Ectodermal cell (in vitro differentiated cells): ENCODE data around the gene SPDEF.

Experiments
- H3K27ac ChIP-seq: 2 replicates; pipeline ENCODE4 v1.7.0; 2013; ENCODE audit warnings: mild to moderate bottlenecking, low read depth, low read length; ENCODE audit not compliant: insufficient read depth, poor library complexity, severe bottlenecking
- H3K27me3 ChIP-seq: 2 replicates; pipeline ENCODE4 v1.7.0; 2013; ENCODE audit warnings: mild to moderate bottlenecking, low read length; ENCODE audit not compliant: insufficient read depth, control insufficient read depth, poor library complexity, severe bottlenecking
- H3K36me3 ChIP-seq: one replicate; pipeline ENCODE4 v1.7.0; 2013; ENCODE audit warnings: low read length; ENCODE audit not compliant: control insufficient read depth, insufficient read depth
- H3K4me1 ChIP-seq: one replicate; pipeline ENCODE4 v1.7.0; 2013; ENCODE audit warnings: low read length; ENCODE audit not compliant: control insufficient read depth, insufficient read depth
- H3K4me3 ChIP-seq: 2 replicates; pipeline ENCODE4 v1.7.0; 2013; ENCODE audit warnings: low read depth, low read length, control low read depth; ENCODE audit not compliant: insufficient read depth
- H3K9me3 ChIP-seq: 2 replicates; pipeline ENCODE4 v1.7.0; 2013; ENCODE audit warnings: mild to moderate bottlenecking, low read length, moderate library complexity; ENCODE audit not compliant: control insufficient read depth
- WGBS, 2 experiments: methylation state at CpG; one replicate each; pipeline ENCODE4 v1.1.7; 2013; ENCODE audit warnings: missing lambda C conversion rate in 2 of 2; 5-methylcytosine and 5-hydroxymethylcytosine counted together

The SPDEF gene

DNA sequence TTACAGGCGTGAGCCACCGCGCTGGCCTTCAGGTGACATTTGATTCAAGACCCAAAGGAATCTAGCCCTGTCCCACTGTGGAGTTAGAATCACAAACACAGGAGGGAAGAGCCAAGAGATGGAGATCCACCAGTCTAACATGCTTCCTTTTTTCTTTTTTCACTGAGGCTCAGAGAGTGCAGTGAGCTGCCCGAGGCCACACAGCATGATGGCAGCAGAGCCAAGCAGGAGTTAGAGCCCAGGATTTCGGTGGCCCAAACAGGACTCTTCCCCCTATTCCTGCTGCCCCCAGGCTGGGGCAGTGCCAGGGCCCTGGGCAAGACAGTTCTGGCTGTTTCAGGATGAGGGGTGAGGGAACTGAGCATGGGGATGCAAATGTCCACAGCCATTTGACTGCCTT is 8.1 kb upstream of the SPDEF start:
- no peak overlapping the region for H3K4me3 ChIP-seq
- no peaks in the 10 kb centered on the region for H3K36me3 ChIP-seq
- peaks cover 26% of the 10 kb centered on the region for H3K4me1 ChIP-seq
- no peaks in the 10 kb centered on the region for H3K27me3 ChIP-seq
- H3K9me3 ChIP-seq = no peaks in the 10 kb centered on the region
- H3K27ac ChIP-seq = no peak overlapping the region
- WGBS, 2 experiments = 92 to 98% methylated on average over 5 of the region's 5 CpGs

DNA sequence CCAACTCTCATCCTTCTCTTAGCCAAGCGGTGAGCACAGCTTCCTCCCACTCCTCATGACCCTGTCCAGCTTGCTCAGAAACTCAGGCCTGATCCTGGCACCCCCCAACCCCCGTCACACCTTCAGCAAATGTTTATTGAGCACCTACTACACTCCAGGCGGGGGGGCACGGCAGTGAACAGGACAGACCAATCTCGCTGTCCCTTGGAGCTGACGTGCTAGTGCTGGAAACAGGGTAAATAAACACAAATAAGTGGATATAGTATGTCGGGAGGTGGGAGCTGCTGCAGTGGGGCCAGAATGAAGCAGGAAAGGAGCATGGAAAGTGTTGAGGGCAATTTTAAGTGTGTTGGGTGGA is 7.4 kb upstream of the SPDEF start:
- Histone ChIP-seq H3K4me3 (no peak overlapping the region), H3K4me1 (peaks cover 22% of the 10 kb centered on the region), H3K9me3 (no peaks in the 10 kb centered on the region), H3K27ac (no peak overlapping the region), H3K27me3 (no peaks in the 10 kb centered on the region), H3K36me3 (no peaks in the 10 kb centered on the region)
- WGBS, 2 experiments = 75% methylated on average over 7 of the region's 7 CpGs

DNA sequence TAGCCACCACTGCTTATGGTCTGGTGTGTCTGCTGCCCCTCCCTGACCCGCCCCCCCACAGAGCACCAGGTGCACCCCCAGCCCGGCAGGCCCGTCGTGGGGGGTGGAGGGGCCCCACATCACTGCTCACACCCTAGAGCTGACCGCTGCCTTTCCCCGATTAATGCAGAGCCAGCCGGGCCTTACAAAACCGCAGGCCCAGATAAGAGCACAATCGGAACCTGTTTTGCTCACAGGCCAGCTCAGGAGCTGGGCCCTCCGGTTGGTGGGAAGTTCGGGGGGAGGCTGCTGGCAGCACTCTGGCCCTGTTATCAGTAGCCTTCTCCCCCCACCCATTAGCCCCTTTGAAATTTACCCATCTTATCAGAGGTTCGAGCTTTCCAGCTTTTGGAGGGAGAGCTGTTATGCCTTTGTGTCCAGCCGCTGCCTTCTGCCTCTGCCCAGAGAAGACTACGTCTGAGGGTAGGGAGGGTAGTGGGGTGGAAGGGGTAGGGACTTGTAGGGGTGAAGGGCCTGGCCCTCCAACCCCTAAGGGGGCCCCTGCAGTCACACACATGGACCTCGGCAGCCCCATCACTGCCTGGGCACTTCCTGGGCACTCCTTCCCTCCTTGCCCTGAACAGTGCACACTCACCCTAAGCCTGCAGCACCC is 6.9 kb upstream of the SPDEF start:
- Histone ChIP-seq H3K9me3 (no peaks in the 10 kb centered on the region), H3K4me3 (no peak overlapping the region), H3K27ac (no peak overlapping the region), H3K27me3 (no peaks in the 10 kb centered on the region), H3K36me3 (no peaks in the 10 kb centered on the region), H3K4me1 (peaks cover 22% of the 10 kb centered on the region)
- 89 to 91% methylated on average over 15 of the region's 15 CpGs for WGBS, 2 experiments

DNA sequence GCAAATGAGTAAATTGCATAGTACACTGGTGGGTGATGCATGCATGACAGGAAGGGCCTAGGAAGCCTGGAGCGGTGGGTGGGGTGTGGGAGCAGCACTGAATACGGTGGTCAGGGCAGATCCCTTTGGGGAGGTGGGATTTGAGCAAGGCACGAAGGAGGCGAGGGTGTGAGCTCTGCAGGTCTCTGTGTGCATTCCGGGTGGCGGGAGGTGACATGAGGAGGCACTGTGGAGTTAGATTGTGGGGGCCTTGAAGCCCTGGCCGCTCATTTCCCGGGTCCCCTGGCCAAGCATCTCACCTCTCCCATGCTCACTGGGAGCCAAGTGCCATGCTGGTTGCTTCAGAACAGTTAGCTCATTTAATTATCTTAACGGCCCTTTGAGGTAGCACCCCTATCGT is 6.2 kb upstream of the SPDEF start:
- WGBS, 2 experiments = 93 to 94% methylated on average over 10 of the region's 10 CpGs
- peaks cover 19% of the 10 kb centered on the region for H3K4me1 ChIP-seq
- no peaks in the 10 kb centered on the region for H3K27me3 ChIP-seq
- H3K36me3 ChIP-seq = no peaks in the 10 kb centered on the region
- H3K9me3 ChIP-seq = no peaks in the 10 kb centered on the region
- no peak overlapping the region for H3K4me3 ChIP-seq
- H3K27ac ChIP-seq = no peak overlapping the region

DNA sequence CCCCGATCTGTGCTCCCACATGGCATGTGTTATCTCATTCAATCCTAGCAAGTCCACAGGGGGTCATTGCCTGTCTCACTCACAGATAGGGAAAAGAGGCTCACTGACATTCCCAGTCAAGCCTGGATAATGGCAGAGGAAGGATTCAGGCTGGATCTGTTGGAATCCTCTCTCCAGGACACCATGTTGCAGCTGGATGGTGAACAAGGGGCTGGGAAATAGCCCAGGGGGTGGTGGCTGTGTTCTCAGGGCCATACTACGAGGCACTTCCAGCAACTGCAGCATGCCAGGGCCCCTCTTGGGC is 5.0 kb upstream of the SPDEF start:
- Histone ChIP-seq H3K27ac (no peak overlapping the region), H3K9me3 (no peaks in the 10 kb centered on the region), H3K36me3 (no peaks in the 10 kb centered on the region), H3K4me1 (peaks cover 11% of the 10 kb centered on the region), H3K27me3 (no peaks in the 10 kb centered on the region), H3K4me3 (no peak overlapping the region)
- 72 to 73% methylated on average over 2 of the region's 2 CpGs for WGBS, 2 experiments

DNA sequence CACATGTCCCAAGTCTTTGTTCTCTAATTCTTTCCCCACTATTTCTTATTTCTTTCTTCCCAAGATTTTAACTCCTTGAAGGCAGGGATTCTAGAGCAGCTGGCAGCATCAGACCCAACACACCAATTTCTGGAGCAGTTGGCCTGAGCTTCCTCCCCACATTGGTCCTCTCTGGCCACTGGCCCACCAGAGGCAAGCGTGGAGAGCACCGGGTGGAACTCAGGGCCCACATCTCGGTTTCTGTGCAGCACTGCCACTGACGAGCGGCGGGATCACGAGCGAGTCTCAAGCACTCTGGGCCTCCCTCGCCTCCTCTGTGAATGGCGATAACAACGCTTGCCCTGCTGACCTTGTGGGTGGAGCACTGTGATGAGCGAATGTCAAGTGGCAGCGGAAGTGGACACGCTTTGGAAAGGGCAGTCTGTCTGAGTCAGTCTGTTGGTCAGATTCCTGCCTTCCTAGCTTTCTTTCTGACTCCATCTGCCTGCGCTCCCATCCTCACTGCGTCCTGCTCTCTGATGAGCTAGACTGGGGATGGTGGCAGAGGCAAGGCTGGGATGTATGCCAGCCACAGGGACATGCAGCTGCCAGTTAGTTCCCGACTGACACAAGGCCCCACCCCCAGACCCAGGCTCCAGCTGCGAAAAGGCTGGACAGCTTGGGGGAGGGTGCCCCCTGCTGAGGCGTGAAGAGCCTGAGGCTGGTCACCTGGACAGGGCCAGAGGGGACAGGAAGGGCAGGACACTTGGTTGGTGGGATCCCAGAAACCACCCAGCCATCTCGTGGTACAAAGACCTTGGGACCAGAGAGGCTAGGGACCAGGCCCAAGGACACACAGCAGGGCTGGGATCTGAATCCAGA is 4.5 kb upstream of the SPDEF start:
- H3K9me3 ChIP-seq = no peaks in the 10 kb centered on the region
- H3K4me3 ChIP-seq = no peak overlapping the region
- H3K36me3 ChIP-seq = no peaks in the 10 kb centered on the region
- H3K4me1 ChIP-seq = peaks cover 11% of the 10 kb centered on the region
- H3K27ac ChIP-seq = no peak overlapping the region
- H3K27me3 ChIP-seq = no peaks in the 10 kb centered on the region
- 68 to 72% methylated on average over 20 of the region's 20 CpGs for WGBS, 2 experiments

DNA sequence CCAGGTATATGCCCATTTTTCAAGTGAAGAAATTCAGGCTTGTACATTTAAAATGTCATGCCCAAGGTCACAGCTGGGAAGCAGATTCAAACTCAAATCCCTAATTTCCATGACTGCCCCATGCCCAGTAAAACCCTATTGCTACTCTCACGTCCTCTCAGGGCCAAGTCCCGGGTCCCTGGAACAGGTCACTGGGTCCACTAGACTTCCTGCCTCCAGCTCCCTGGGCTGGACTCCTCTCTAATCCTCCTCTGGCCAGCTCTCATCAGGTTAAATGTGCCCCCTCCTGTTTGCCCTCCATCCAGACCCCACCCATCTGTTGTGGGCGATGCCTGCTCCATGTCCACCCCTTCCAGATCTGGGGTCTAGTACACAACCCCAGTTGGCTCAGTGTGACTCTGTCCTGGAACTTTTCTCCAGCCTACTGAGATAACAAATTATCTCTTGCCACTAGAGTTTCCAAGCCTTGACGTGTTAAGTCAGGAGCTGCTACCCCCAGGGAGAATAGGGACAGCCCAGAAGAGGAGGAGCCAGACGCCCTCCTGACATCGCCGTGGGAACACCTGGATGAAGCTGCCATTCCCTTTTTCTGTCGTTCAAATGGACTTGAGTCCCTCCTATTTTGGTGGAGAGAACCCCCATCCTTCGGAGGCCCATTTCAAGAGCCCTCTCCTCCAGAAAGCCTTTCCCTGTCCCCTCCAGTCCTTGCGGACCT is 3.7 kb upstream of the SPDEF start:
- H3K36me3 ChIP-seq = no peaks in the 10 kb centered on the region
- 65 to 69% methylated on average over 10 of the region's 10 CpGs for WGBS, 2 experiments
- peaks cover 11% of the 10 kb centered on the region for H3K4me1 ChIP-seq
- H3K27ac ChIP-seq = no peak overlapping the region
- H3K4me3 ChIP-seq = no peak overlapping the region
- H3K9me3 ChIP-seq = no peaks in the 10 kb centered on the region
- H3K27me3 ChIP-seq = no peaks in the 10 kb centered on the region

DNA sequence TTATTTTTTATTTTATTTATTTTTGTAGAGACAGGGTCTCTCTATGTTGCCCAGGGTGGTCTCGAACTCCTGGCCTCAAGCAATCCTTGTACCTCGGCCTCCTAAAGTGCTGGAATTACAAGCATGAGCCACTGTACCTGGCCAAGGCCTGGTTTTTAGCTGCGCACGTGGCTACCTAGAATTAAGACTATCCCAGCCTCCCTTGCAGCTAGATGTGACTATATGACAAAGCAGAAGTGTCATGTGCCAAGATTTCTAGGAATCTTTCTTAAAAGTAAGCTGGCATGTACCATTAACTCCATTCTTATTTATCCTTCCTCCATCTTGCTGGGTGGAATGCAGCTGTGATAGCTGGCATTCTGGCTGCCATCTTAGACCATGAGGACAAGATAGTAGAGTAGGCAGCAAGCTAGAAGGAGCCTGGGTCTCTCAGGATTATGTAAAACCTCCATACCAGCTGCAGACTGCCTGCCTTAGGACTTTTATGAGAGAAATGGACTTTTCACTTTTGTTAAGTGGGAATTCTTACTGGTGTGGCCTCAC is 2.1 kb upstream of the SPDEF start:
- Histone ChIP-seq H3K27me3 (no peaks in the 10 kb centered on the region), H3K27ac (no peak overlapping the region), H3K4me1 (peaks cover 11% of the 10 kb centered on the region), H3K4me3 (no peak overlapping the region), H3K9me3 (no peaks in the 10 kb centered on the region), H3K36me3 (no peaks in the 10 kb centered on the region)
- WGBS, 2 experiments = 87 to 95% methylated on average over 4 of the region's 4 CpGs

DNA sequence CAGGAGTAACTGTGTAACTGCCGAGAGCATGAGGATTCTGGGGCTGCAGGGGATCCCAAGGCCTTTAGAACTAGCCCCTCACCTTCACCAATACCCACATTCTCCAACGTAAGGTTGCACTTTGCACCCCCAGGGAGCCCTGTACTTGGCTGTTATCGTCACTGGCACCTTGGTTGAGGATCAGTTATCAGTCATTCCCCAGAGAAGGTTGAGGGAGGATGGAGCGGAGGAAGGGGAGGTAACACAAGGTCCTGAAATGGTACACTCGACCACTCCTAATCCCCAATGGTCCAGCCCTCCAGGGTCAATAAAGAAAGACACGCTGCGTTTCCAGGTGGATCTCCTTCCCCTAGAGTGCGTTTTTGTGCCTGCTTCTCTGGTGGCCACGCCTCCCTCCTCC is 1.1 kb upstream of the SPDEF start:
- Histone ChIP-seq H3K27ac (no peak overlapping the region), H3K9me3 (no peaks in the 10 kb centered on the region), H3K27me3 (no peaks in the 10 kb centered on the region), H3K4me3 (no peak overlapping the region), H3K4me1 (peaks cover 11% of the 10 kb centered on the region), H3K36me3 (no peaks in the 10 kb centered on the region)
- whole genome bisulfite sequencing, 2 experiments = 86 to 92% methylated on average over 9 of the region's 9 CpGs

DNA sequence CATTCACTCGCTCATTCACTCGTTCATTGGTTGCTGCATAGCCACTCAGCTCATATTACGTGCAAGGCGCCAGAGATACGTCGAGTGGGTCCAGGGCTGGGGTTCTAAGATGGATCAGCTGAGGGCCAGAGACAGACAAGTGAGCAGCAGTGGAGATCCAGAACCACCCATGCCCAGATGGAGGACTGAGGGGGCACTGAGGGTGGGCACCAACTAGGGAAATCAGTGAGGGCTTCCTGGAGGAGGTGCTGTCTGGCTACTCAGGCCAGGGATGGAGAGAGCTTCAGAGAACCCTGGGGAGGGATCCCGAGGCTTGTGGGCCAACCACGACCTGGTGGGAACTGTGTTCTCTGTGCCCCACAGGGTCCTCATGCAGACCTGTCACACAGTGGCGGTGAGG is 364 bp upstream of the SPDEF start:
- Histone ChIP-seq H3K4me1 (peaks cover 11% of the 10 kb centered on the region), H3K27ac (no peak overlapping the region), H3K4me3 (no peak overlapping the region), H3K36me3 (no peaks in the 10 kb centered on the region), H3K27me3 (no peaks in the 10 kb centered on the region), H3K9me3 (no peaks in the 10 kb centered on the region)
- WGBS, 2 experiments = 87 to 90% methylated on average over 9 of the region's 9 CpGs
